Measurements from ENCODE around the gene HEY2. TPM values are rescaled to one million over a fixed set of nuclear protein-coding genes. Genes with fewer than 3 reads are reported as not detected.

HEY2 gene
- total and polyA plus RNA-seq, 2 donors (not counting 3 experiments of a cell fraction or from before 2014, with no cell fraction given) = 0.07 TPM; not detected in 1

GRCh38 chr6:125748406-125749172 is 843 bp upstream of the HEY2 start:
- peak; percentile 1 for TF ChIP-seq EZH2 (IDR thresholded peaks at IDR 0.05; ENCODE audit: borderline replicate concordance, low read depth, low read length, severe bottlenecking)
- TF ChIP-seq POLR2A (IDR thresholded peaks at IDR 0.05; ENCODE audit: low read depth, low read length) = no peak
- intact Hi-C loops (cut with micrococcal nuclease) (loop anchor here (1.0 to 5.0 kb wide), 9 partner anchors 32 to 876 kb away; partner anchors contain the start of gene HDDC2), dilution Hi-C loops (cut with MboI; ENCODE audit: extremely low pct_ligation_motif_present, low sequenced_read_pairs) (no loop called here)
- Histone ChIP-seq H3K9me3 (replicated peaks; ENCODE audit: control insufficient read depth, insufficient read depth, low read length) (no peaks in the 10 kb centered on the region), H2AFZ (ENCODE audit: low read depth, low read length) (peak overlapping the region; percentile 43), H3K79me2 (ENCODE audit: control insufficient read depth, insufficient read depth, low read length) (no peaks in the 10 kb centered on the region), H3K9ac (replicated peaks; ENCODE audit: extremely low read depth, insufficient read depth, low read length) (peak overlapping the region; percentile 35), H3K4me1 (ENCODE audit: control insufficient read depth, extremely low read depth, insufficient read depth, low read length) (peaks cover 25% of the 10 kb centered on the region), H3K4me3 (replicated peaks in 1 of 3; ENCODE audit: insufficient read depth in 1 of 3, low read depth in 1 of 3, low read length in 3 of 3) (peak overlapping the region; percentile 55 to 71 (median 70)), H3K4me2 (ENCODE audit: insufficient read depth, low read length) (peak overlapping the region; percentile 87), H3K27me3 (ENCODE audit: control insufficient read depth in 2 of 2, insufficient read depth in 2 of 2, low read length in 2 of 2) (peaks cover 65 to 66% of the 10 kb centered on the region in 2 experiments), H3K36me3 (ENCODE audit: control insufficient read depth in 2 of 2, extremely low read depth in 1 of 2, insufficient read depth in 2 of 2, low read length in 2 of 2) (no peaks in the 10 kb centered on the region), H4K20me1 (replicated peaks; ENCODE audit: control insufficient read depth, extremely low read depth, insufficient read depth, low read length) (no peaks in the 10 kb centered on the region), H3K27ac (ENCODE audit: insufficient read depth, low read depth, low read length) (peak overlapping the region; percentile 4), H3K9me1 (replicated peaks; ENCODE audit: control insufficient read depth, extremely low read depth, insufficient read depth, low read length) (no peaks in the 10 kb centered on the region)
- DNase-seq (ENCODE audit: low read depth, low spot score) = peak; percentile 35
- CTCF ChIA-PET = interaction anchor here (10.2 kb wide), 1 partner anchor 436 kb away, joined by 439 read pairs; no protein-coding TSS in a partner anchor
- FAIRE-seq = peak; percentile 68
- BruUV-seq (replicated peaks) = no TSS peak
- POLR2A ChIA-PET = no interaction called here

GRCh38 chr6:125749865-125750691 is 646 bp downstream of the HEY2 start:
- BruUV-seq (replicated peaks) = no TSS peak
- TF ChIP-seq EZH2 (IDR thresholded peaks at IDR 0.05; ENCODE audit: borderline replicate concordance, low read depth, low read length, severe bottlenecking) = peak; percentile 44
- TF ChIP-seq CTCF (IDR thresholded peaks at IDR 0.05; ENCODE audit: extremely low read depth in 1 of 2, insufficient read depth in 1 of 2, low read depth in 1 of 2, low read length in 2 of 2) = no peak
- TF ChIP-seq JUN (IDR thresholded peaks at IDR 0.05; ENCODE audit: borderline replicate concordance, insufficient read depth, insufficient read length, low read depth) = no peak
- no peak for TF ChIP-seq POLR2A (IDR thresholded peaks at IDR 0.05; ENCODE audit: low read depth, low read length)
- TF ChIP-seq POLR2AphosphoS5 (IDR thresholded peaks at IDR 0.05; ENCODE audit: insufficient read depth, low read depth, low read length) = no peak
- TF ChIP-seq FOS (IDR thresholded peaks at IDR 0.05; ENCODE audit: borderline replicate concordance, insufficient read depth, low read length) = no peak
- TF ChIP-seq GATA2 (IDR thresholded peaks at IDR 0.05; ENCODE audit: insufficient read depth, insufficient read length, low read depth, low read length) = no peak
- H3K4me1 ChIP-seq (ENCODE audit: control insufficient read depth, extremely low read depth, insufficient read depth, low read length) = peaks cover 25% of the 10 kb centered on the region
- peak overlapping the region; percentile 45 for H3K9ac ChIP-seq (replicated peaks; ENCODE audit: extremely low read depth, insufficient read depth, low read length)
- H3K27me3 ChIP-seq (ENCODE audit: control insufficient read depth in 2 of 2, insufficient read depth in 2 of 2, low read length in 2 of 2) = peaks cover 65 to 68% of the 10 kb centered on the region in 2 experiments
- no peaks in the 10 kb centered on the region for H3K9me3 ChIP-seq (replicated peaks; ENCODE audit: control insufficient read depth, insufficient read depth, low read length)
- DNase-seq (ENCODE audit: low read depth, low spot score) (no peak), FAIRE-seq (no peak)
- H3K4me3 ChIP-seq (replicated peaks in 1 of 3; ENCODE audit: insufficient read depth in 1 of 3, low read depth in 1 of 3, low read length in 3 of 3) = peak overlapping the region; percentile 35 to 73 (median 42)
- H3K4me2 ChIP-seq (ENCODE audit: insufficient read depth, low read length) = peak overlapping the region; percentile 44
- ChIA-PET POLR2A (no interaction called here), CTCF (interaction anchor here (1.6 to 10.2 kb wide), 2 partner anchors 10 to 437 kb away, joined by 4 to 439 read pairs; no protein-coding TSS in a partner anchor)
- H2AFZ ChIP-seq (ENCODE audit: low read depth, low read length) = peak overlapping the region; percentile 83
- H3K79me2 ChIP-seq (ENCODE audit: control insufficient read depth, insufficient read depth, low read length) = no peaks in the 10 kb centered on the region
- no peaks in the 10 kb centered on the region for H3K9me1 ChIP-seq (replicated peaks; ENCODE audit: control insufficient read depth, extremely low read depth, insufficient read depth, low read length)
- H3K27ac ChIP-seq (ENCODE audit: insufficient read depth, low read depth, low read length) = peak overlapping the region; percentile 23
- dilution Hi-C loops (cut with MboI; ENCODE audit: extremely low pct_ligation_motif_present, low sequenced_read_pairs) (no loop called here), intact Hi-C loops (cut with micrococcal nuclease) (loop anchor here (1.0 to 5.0 kb wide), 10 partner anchors 30 to 878 kb away; partner anchors contain the start of genes HDDC2 and TPD52L1)
- H3K36me3 ChIP-seq (ENCODE audit: control insufficient read depth in 2 of 2, extremely low read depth in 1 of 2, insufficient read depth in 2 of 2, low read length in 2 of 2) = no peaks in the 10 kb centered on the region
- H4K20me1 ChIP-seq (replicated peaks; ENCODE audit: control insufficient read depth, extremely low read depth, insufficient read depth, low read length) = no peaks in the 10 kb centered on the region

Measured in endothelial cell of umbilical vein (primary cell).